ENCODE results near the gene IL17C. TPM values are rescaled to one million over a fixed set of nuclear protein-coding genes. Genes with fewer than 3 reads are reported as not detected.

The IL17C gene, protein sequence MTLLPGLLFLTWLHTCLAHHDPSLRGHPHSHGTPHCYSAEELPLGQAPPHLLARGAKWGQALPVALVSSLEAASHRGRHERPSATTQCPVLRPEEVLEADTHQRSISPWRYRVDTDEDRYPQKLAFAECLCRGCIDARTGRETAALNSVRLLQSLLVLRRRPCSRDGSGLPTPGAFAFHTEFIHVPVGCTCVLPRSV
- polyA plus RNA-seq (2012; rRNA removed), result 0.07 TPM in 1 of 2 replicates, not detected in the other
- 0.04 TPM in 1 of 2 replicates, not detected in the other for polyA plus RNA-seq (2012; cell fraction: cytosol; rRNA removed)
- 0.56 and 0.87 TPM in 2 replicates for polyA plus RNA-seq (2012; cell fraction: nucleus; rRNA removed)

DNA sequence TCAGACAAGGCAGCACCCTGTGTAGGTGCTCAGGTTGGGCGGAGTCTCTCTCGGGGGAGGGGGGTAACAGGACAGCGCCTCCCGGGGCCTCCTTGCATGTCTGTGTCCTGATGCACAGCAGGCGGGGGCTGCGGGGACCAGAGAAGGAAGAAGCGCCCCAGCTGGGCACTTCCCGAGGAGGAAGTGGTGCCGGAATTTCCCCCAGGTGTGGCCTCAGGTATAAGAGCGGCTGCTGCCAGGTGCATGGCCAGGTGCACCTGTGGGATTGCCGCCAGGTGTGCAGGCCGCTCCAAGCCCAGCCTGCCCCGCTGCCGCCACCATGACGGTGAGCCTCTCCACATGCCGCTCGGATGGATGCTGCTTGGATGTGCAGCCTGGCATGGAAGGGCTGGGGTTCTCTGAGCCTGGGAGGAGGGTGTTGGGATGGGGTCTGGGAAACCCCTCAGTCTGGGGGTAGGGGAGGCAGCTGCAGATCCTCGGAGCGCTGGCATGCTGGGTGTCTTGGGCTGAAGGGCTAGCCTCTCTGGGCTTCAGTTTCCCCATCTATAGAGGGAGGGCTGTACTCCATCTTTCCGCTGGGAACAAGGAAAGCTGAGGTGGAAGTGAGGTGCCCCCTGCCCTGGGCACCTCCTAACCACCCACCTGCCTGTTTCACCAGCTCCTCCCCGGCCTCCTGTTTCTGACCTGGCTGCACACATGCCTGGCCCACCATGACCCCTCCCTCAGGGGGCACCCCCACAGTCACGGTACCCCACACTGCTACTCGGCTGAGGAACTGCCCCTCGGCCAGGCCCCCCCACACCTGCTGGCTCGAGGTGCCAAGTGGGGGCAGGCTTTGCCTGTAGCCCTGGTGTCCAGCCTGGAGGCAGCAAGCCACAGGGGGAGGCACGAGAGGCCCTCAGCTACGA is at the start of gene IL17C:
IL17C (plus strand) TSS at position 250 of the 908 bp plus-strand sequence; CDS start at position 320, 70 bp downstream.
- CTCF ChIA-PET, result interaction anchor here (0.8 to 1.3 kb wide), 2 partner anchors 11 to 76 kb away, joined by 3 read pairs; no protein-coding TSS in a partner anchor
- H3F3A ChIP-seq (replicated peaks; ENCODE audit: insufficient read depth), result no peaks in the 10 kb centered on the region
- H2AFZ ChIP-seq (ENCODE audit: low read depth), result no peak within 1 kb of the TSS
- TF ChIP-seq FOSL2 (IDR thresholded peaks at IDR 0.05; ENCODE audit: borderline replicate concordance, low read depth) (no peak), FOXM1 (IDR thresholded peaks at IDR 0.05; ENCODE audit: low read depth) (no peak), JUND (IDR thresholded peaks at IDR 0.05) (no peak), NRF1 (IDR thresholded peaks at IDR 0.05; ENCODE audit: low read depth, low read length) (no peak), RCOR1 (IDR thresholded peaks at IDR 0.05; ENCODE audit: low read length) (no peak), RAD21 (IDR thresholded peaks at IDR 0.05; ENCODE audit: low read length) (no peak), CHD2 (IDR thresholded peaks at IDR 0.05; ENCODE audit: low read length, partially characterized antibody) (no peak), SIN3A (IDR thresholded peaks at IDR 0.05; ENCODE audit: borderline replicate concordance, low read depth, low read length) (no peak), MXI1 (IDR thresholded peaks at IDR 0.05; ENCODE audit: low read depth, low read length) (no peak), TCF12 (IDR thresholded peaks at IDR 0.05) (no peak), MEF2A (IDR thresholded peaks at IDR 0.05; ENCODE audit: borderline replicate concordance, low read depth) (no peak), RFX5 (IDR thresholded peaks at IDR 0.05; ENCODE audit: low read length) (no peak), ELF1 (IDR thresholded peaks at IDR 0.05) (no peak), SMC3 (IDR thresholded peaks at IDR 0.05; ENCODE audit: low read depth, low read length) (no peak)
- TF ChIP-seq, protein P1, sequence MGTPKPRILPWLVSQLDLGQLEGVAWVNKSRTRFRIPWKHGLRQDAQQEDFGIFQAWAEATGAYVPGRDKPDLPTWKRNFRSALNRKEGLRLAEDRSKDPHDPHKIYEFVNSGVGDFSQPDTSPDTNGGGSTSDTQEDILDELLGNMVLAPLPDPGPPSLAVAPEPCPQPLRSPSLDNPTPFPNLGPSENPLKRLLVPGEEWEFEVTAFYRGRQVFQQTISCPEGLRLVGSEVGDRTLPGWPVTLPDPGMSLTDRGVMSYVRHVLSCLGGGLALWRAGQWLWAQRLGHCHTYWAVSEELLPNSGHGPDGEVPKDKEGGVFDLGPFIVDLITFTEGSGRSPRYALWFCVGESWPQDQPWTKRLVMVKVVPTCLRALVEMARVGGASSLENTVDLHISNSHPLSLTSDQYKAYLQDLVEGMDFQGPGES (IDR thresholded peaks at IDR 0.05; ENCODE audit: low read depth, low read length), result no peak
- TF ChIP-seq, protein P2, sequence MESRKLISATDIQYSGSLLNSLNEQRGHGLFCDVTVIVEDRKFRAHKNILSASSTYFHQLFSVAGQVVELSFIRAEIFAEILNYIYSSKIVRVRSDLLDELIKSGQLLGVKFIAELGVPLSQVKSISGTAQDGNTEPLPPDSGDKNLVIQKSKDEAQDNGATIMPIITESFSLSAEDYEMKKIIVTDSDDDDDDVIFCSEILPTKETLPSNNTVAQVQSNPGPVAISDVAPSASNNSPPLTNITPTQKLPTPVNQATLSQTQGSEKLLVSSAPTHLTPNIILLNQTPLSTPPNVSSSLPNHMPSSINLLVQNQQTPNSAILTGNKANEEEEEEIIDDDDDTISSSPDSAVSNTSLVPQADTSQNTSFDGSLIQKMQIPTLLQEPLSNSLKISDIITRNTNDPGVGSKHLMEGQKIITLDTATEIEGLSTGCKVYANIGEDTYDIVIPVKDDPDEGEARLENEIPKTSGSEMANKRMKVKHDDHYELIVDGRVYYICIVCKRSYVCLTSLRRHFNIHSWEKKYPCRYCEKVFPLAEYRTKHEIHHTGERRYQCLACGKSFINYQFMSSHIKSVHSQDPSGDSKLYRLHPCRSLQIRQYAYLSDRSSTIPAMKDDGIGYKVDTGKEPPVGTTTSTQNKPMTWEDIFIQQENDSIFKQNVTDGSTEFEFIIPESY (IDR thresholded peaks at IDR 0.05; ENCODE audit: borderline replicate concordance, low read depth), result no peak
- TF ChIP-seq, protein P3, sequence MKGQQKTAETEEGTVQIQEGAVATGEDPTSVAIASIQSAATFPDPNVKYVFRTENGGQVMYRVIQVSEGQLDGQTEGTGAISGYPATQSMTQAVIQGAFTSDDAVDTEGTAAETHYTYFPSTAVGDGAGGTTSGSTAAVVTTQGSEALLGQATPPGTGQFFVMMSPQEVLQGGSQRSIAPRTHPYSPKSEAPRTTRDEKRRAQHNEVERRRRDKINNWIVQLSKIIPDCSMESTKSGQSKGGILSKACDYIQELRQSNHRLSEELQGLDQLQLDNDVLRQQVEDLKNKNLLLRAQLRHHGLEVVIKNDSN (IDR thresholded peaks at IDR 0.05; ENCODE audit: borderline replicate concordance, low read depth), result no peak
- TF ChIP-seq, protein P4, sequence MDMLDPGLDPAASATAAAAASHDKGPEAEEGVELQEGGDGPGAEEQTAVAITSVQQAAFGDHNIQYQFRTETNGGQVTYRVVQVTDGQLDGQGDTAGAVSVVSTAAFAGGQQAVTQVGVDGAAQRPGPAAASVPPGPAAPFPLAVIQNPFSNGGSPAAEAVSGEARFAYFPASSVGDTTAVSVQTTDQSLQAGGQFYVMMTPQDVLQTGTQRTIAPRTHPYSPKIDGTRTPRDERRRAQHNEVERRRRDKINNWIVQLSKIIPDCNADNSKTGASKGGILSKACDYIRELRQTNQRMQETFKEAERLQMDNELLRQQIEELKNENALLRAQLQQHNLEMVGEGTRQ (IDR thresholded peaks at IDR 0.05; ENCODE audit: borderline replicate concordance, low read depth, low read length), result no peak
- H3K36me3 ChIP-seq (replicated peaks in 1 of 2; ENCODE audit: control insufficient read depth in 1 of 2, insufficient read depth in 2 of 2, low read length in 1 of 2), result peaks cover 0 to 3% of the 10 kb centered on the region in 2 experiments
- H3K27me3 ChIP-seq (ENCODE audit: insufficient read depth), result peaks cover 20% of the 10 kb centered on the region; the same call in 1 of the 2 replicates
- WGBS (ENCODE audit: low lambda C conversion rate), result 40% methylated on average over 6 of the region's 27 CpGs
- H3K4me2 ChIP-seq, result peak within 1 kb of the TSS; percentile 37; the same call in 1 of the 2 replicates
- H3K79me2 ChIP-seq (ENCODE audit: insufficient read depth), result no peaks in the 10 kb centered on the region
- H3K9me2 ChIP-seq, result no peaks in the 10 kb centered on the region
- no peak within 1 kb of the TSS for H3K9ac ChIP-seq
- no peaks in the 10 kb centered on the region for H4K20me1 ChIP-seq (ENCODE audit: insufficient read depth)
- H3K4me3 ChIP-seq (ENCODE audit: low read depth in 2 of 2, low read length in 1 of 2), result no peak within 1 kb of the TSS
- peaks cover 0 to 6% of the 10 kb centered on the region in 2 experiments; a peak in 1 of 4 replicates for H3K4me1 ChIP-seq (ENCODE audit: control insufficient read depth in 1 of 2, insufficient read depth in 2 of 2, low read depth in 1 of 2, low read length in 1 of 2)
- DNase-seq, result no peak
- H3K9me3 ChIP-seq, result no peaks in the 10 kb centered on the region
- POLR2A ChIA-PET, result no interaction called here
- H3K27ac ChIP-seq (ENCODE audit: low read depth in 2 of 2, low read length in 1 of 2), result no peak within 1 kb of the TSS

Measured in SK-N-SH (cell line).